ENCODE measurements around the gene ZGLP1.

DNA sequence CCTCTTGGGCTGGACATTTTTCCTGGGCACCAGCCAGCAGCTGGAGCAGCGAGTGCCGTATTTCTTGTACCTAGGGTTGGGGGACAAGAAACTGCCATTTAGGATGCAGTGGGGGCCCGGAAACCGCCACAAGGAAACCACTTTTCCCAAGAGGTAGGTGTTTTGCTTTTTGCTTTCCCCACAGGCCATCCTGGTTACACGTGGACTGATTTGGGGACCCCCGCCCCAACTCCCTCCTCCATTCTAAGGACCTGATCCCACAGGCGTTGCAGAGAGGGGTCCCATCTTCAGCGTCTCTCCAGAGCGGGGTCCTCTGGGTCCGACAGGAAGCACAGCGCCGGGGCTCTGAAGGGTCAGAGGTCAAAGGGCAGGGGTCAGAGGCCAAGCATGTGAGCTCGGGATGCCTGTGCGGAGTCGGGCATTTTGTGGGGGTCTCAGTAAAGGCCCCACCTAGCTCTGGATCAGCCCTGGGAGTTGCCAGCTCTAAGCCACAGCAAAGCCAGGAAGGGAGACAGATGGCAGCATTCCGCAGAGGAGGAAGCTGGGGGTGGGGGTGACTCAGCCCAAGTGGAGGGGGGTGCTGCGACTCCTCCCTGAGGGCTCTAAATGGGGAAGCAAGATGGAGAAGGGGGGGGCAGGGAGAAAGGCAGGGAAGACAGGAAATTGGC, 4.3 kb downstream of the ZGLP1 start:
- TF ChIP-seq EZH2 (IDR thresholded peaks at IDR 0.05; ENCODE audit: low read length) = no peak
- TF ChIP-seq, protein P1, sequence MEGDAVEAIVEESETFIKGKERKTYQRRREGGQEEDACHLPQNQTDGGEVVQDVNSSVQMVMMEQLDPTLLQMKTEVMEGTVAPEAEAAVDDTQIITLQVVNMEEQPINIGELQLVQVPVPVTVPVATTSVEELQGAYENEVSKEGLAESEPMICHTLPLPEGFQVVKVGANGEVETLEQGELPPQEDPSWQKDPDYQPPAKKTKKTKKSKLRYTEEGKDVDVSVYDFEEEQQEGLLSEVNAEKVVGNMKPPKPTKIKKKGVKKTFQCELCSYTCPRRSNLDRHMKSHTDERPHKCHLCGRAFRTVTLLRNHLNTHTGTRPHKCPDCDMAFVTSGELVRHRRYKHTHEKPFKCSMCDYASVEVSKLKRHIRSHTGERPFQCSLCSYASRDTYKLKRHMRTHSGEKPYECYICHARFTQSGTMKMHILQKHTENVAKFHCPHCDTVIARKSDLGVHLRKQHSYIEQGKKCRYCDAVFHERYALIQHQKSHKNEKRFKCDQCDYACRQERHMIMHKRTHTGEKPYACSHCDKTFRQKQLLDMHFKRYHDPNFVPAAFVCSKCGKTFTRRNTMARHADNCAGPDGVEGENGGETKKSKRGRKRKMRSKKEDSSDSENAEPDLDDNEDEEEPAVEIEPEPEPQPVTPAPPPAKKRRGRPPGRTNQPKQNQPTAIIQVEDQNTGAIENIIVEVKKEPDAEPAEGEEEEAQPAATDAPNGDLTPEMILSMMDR (optimal IDR thresholded peaks at IDR 0.05 in 1 of 3, IDR thresholded peaks at IDR 0.05 in 1 of 3, conservative IDR thresholded peaks at IDR 0.05 in 1 of 3; ENCODE audit: extremely low read depth in 1 of 3, insufficient read depth in 2 of 3, low read length in 3 of 3) = no peak
